ENCODE results near the gene CREBBP.

Gene CREBBP

DNA sequence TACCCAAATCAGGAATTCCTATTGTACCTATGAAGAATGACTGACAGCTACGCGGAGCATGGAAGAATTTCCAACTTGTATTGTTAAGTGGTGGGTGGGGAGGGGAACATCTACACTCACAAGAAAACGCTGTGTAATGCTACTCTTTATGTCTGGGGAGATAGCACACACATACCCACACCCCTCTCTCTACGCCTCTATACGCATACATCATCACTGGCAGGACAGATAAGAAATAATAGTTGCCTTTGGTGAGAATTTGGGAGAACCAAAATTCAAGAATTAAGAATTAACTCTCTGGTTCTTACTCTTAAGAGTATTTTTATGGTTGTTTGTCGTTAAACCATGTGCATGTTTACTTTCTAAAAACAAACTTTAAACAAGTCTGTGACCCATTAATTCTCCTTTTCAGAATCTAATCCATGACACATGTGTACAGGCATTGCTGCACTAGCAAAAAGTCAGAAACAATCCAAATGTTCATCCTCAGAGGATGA, 33.9 kb downstream of the CREBBP start:
- H3K9me3 Mint-ChIP-seq = no peaks in the 10 kb centered on the region
- H3K36me3 Mint-ChIP-seq = peaks cover 7% of the 10 kb centered on the region
- H3K27me3 Mint-ChIP-seq = no peaks in the 10 kb centered on the region
- peak overlapping the region; percentile 68 for H3K27ac Mint-ChIP-seq
- H3K4me3 Mint-ChIP-seq = no peak overlapping the region
- peaks cover 59% of the 10 kb centered on the region for H3K4me1 Mint-ChIP-seq

DNA sequence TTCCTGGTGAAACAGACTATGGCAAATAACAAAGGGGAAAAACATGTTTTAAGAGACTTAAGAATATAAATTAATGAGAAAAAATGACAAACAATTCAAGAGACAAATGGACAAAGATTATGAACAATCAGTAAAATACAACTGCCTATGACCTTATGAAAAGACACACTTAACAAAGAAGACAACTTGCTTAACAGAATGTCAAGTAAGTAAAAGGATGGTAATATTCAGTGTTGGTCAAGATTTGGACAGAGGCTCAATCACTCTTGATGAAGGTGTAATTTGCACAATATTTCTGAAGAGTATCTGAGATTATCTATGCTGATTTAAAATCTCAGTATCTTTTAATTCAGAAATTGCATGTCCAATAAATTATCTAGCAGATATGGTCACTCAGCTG, 34.4 kb downstream of the CREBBP start:
- Mint-ChIP-seq H3K4me3 (no peak overlapping the region), H3K36me3 (peaks cover 7% of the 10 kb centered on the region), H3K27ac (peak overlapping the region; percentile 68), H3K27me3 (no peaks in the 10 kb centered on the region), H3K4me1 (peaks cover 60% of the 10 kb centered on the region), H3K9me3 (no peaks in the 10 kb centered on the region)

DNA sequence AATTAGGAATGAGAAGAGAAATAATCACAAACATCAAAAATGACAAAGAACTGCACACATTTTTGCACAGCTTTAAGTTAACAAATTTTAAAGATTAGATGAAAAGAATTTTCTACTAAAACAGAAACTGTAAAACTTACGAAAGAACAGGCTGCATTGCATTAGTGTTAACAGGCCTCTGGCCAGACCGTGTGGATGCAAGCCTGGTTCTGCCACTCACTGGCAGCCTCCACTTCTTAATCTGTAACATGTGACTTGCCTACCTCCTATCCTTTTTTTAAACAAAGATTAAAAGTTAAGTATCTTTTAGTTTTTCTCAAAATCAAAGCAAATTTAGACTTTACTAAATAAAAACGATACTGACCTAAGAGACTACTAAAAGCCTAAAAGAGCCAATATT, 37.5 kb downstream of the CREBBP start:
- H3K27ac Mint-ChIP-seq = no peak overlapping the region
- no peaks in the 10 kb centered on the region for H3K9me3 Mint-ChIP-seq
- peaks cover 2% of the 10 kb centered on the region for H3K36me3 Mint-ChIP-seq
- H3K27me3 Mint-ChIP-seq = no peaks in the 10 kb centered on the region
- peaks cover 78% of the 10 kb centered on the region for H3K4me1 Mint-ChIP-seq
- no peak overlapping the region for H3K4me3 Mint-ChIP-seq

DNA sequence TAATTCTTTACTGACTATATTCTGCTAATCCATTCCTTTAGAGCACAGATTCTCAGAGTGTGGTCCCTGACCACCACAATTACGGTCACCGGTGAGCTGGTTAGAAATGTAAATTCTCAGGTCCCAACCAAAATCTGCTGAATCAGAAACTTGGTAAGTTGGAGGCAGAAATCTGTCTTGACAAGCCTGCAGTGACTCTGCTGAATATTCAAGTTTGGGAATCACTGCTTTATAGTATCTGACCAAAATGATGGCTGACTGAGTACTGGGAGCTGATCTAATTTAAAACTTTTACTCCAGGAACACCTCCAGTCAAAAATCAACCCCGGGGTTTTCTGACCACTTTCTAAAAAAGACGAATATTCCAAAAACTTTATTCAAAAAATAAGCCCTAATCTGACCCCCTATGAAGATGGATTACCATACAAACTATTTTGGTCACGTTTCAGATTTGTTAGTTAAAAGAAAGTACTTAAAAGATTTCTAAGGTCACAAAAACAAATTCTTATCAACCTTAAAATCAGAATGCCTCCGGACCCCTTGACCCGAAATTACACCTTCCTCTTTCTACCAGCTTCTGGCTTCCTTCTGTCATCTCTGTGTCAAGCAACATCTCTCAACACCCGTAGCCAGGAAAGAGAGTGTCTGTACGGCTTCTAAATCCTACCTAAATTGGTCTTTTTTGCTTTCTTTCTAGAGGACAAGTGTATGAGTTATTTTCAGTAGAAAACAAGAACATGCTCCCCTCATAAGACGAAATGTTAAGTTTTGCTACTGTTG, 38.6 kb downstream of the CREBBP start:
- H3K4me1 Mint-ChIP-seq = peaks cover 72% of the 10 kb centered on the region
- no peaks in the 10 kb centered on the region for H3K36me3 Mint-ChIP-seq
- no peak overlapping the region for H3K27ac Mint-ChIP-seq
- no peak overlapping the region for H3K4me3 Mint-ChIP-seq
- no peaks in the 10 kb centered on the region for H3K9me3 Mint-ChIP-seq
- H3K27me3 Mint-ChIP-seq = no peaks in the 10 kb centered on the region

GRCh38 chr16:3839402-3840184, 40.9 kb downstream of the CREBBP start:
- H3K36me3 Mint-ChIP-seq = no peaks in the 10 kb centered on the region
- no peaks in the 10 kb centered on the region for H3K9me3 Mint-ChIP-seq
- no peak overlapping the region for H3K27ac Mint-ChIP-seq
- no peaks in the 10 kb centered on the region for H3K27me3 Mint-ChIP-seq
- H3K4me3 Mint-ChIP-seq = no peak overlapping the region
- H3K4me1 Mint-ChIP-seq = peaks cover 54% of the 10 kb centered on the region

- H3K27ac Mint-ChIP-seq = no peak overlapping the region
- H3K27me3 Mint-ChIP-seq = no peaks in the 10 kb centered on the region
- H3K4me3 Mint-ChIP-seq = no peak overlapping the region
- H3K36me3 Mint-ChIP-seq = peaks cover 7% of the 10 kb centered on the region
- no peaks in the 10 kb centered on the region for H3K9me3 Mint-ChIP-seq
- peaks cover 55% of the 10 kb centered on the region for H3K4me1 Mint-ChIP-seq
These were observed 41.7 kb downstream of the CREBBP start for GRCh38 chr16:3838600-3839401.

GRCh38 chr16:3837851-3838586, 42.5 kb downstream of the CREBBP start:
- Mint-ChIP-seq H3K27ac (no peak overlapping the region), H3K36me3 (peaks cover 13% of the 10 kb centered on the region), H3K27me3 (no peaks in the 10 kb centered on the region), H3K9me3 (no peaks in the 10 kb centered on the region), H3K4me1 (peaks cover 60% of the 10 kb centered on the region), H3K4me3 (no peak overlapping the region)

- no peak overlapping the region for H3K27ac Mint-ChIP-seq
- no peak overlapping the region for H3K4me3 Mint-ChIP-seq
These were observed 43.9 kb downstream of the CREBBP start for GRCh38 chr16:3836641-3837040.

GRCh38 chr16:3835089-3835602, 45.4 kb downstream of the CREBBP start:
- no peak overlapping the region for H3K27ac Mint-ChIP-seq
- H3K9me3 Mint-ChIP-seq = no peaks in the 10 kb centered on the region
- no peak overlapping the region for H3K4me3 Mint-ChIP-seq
- no peaks in the 10 kb centered on the region for H3K27me3 Mint-ChIP-seq
- H3K4me1 Mint-ChIP-seq = peaks cover 61% of the 10 kb centered on the region
- H3K36me3 Mint-ChIP-seq = peaks cover 21% of the 10 kb centered on the region

More at GRCh38 chr16:3836641-3837040, 43.9 kb downstream of the CREBBP start:
- Mint-ChIP-seq H3K36me3 (peaks cover 18% of the 10 kb centered on the region), H3K27me3 (no peaks in the 10 kb centered on the region), H3K4me1 (peaks cover 56% of the 10 kb centered on the region), H3K9me3 (no peaks in the 10 kb centered on the region)

GRCh38 chr16:3832668-3833067, 47.8 kb downstream of the CREBBP start:
- H3K27ac Mint-ChIP-seq = no peak overlapping the region
- peaks cover 56% of the 10 kb centered on the region for H3K4me1 Mint-ChIP-seq
- H3K4me3 Mint-ChIP-seq = no peak overlapping the region
- peaks cover 24% of the 10 kb centered on the region for H3K36me3 Mint-ChIP-seq
- H3K9me3 Mint-ChIP-seq = no peaks in the 10 kb centered on the region
- no peaks in the 10 kb centered on the region for H3K27me3 Mint-ChIP-seq

- H3K4me1 Mint-ChIP-seq = peaks cover 71% of the 10 kb centered on the region
- H3K9me3 Mint-ChIP-seq = no peaks in the 10 kb centered on the region
- no peak overlapping the region for H3K4me3 Mint-ChIP-seq
- H3K27me3 Mint-ChIP-seq = no peaks in the 10 kb centered on the region
- H3K36me3 Mint-ChIP-seq = peaks cover 26% of the 10 kb centered on the region
- H3K27ac Mint-ChIP-seq = no peak overlapping the region
These were observed 49.8 kb downstream of the CREBBP start for GRCh38 chr16:3830625-3831254.

- no peak overlapping the region for H3K4me3 Mint-ChIP-seq
- no peaks in the 10 kb centered on the region for H3K9me3 Mint-ChIP-seq
- H3K27ac Mint-ChIP-seq = peak overlapping the region; percentile 46
- H3K36me3 Mint-ChIP-seq = peaks cover 26% of the 10 kb centered on the region
- H3K27me3 Mint-ChIP-seq = no peaks in the 10 kb centered on the region
- peaks cover 79% of the 10 kb centered on the region for H3K4me1 Mint-ChIP-seq
These were observed 50.6 kb downstream of the CREBBP start for GRCh38 chr16:3829631-3830536.

DNA sequence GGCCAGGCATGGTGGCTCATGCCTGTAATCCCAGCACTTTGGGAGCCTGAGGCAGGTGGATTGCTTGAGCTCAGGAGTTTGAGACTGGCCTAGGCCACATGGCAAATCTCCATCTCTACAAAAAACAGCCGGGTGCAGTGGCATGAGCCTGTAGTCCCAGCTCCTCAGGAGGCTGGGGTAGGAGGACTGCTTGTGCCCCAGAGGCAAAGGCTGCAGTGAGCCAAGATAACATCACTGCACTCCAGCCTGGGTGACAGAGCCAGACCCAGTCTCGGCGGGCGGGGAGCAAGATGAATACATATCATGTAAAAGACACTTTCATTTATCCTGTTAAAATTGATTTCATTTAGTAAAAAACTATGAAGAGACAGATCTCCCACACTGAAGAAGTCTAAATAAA, 54.6 kb downstream of the CREBBP start:
- H3K9me3 Mint-ChIP-seq = no peaks in the 10 kb centered on the region
- peaks cover 4% of the 10 kb centered on the region for H3K36me3 Mint-ChIP-seq
- no peak overlapping the region for H3K4me3 Mint-ChIP-seq
- H3K27ac Mint-ChIP-seq = no peak overlapping the region
- no peaks in the 10 kb centered on the region for H3K27me3 Mint-ChIP-seq
- H3K4me1 Mint-ChIP-seq = peaks cover 91% of the 10 kb centered on the region

GRCh38 chr16:3825103-3825502, 55.4 kb downstream of the CREBBP start:
- H3K36me3 Mint-ChIP-seq = peaks cover 4% of the 10 kb centered on the region
- peak overlapping the region; percentile 9 for H3K4me3 Mint-ChIP-seq
- H3K9me3 Mint-ChIP-seq = no peaks in the 10 kb centered on the region
- peak overlapping the region; percentile 42 for H3K27ac Mint-ChIP-seq
- H3K27me3 Mint-ChIP-seq = no peaks in the 10 kb centered on the region
- peaks cover 91% of the 10 kb centered on the region for H3K4me1 Mint-ChIP-seq

Measured in activated naive CD4-positive, alpha-beta T cell treated with anti-CD3 and anti-CD28 coated beads, Interleukin-2, amount 50 U/mL, for 24 hours (primary cell).